Parathyroid adenoma (tissue), 2 donors: ENCODE data around the gene IER5.

Experiments used
- H2AFZ ChIP-seq: fragments of 300-600 bp; sonication (generic); one replicate; pipeline ENCODE4 v1.7.0; 2017; ENCODE audit warnings: antibody characterized with exemption, mild to moderate bottlenecking
- H3K27ac ChIP-seq: fragments of 300-600 bp; sonication (generic); one replicate; pipeline ENCODE4 v1.7.0; 2017
- H3K27me3 ChIP-seq: fragments of 300-600 bp; sonication (generic); one replicate; pipeline ENCODE4 v1.7.0; 2017; ENCODE audit warnings: low read length; ENCODE audit not compliant: control insufficient read depth, insufficient read depth
- H3K36me3 ChIP-seq: fragments of 300-600 bp; sonication (generic); one replicate; pipeline ENCODE4 v1.7.0; 2017; ENCODE audit warnings: low read length; ENCODE audit not compliant: control insufficient read depth, insufficient read depth
- H3K4me1 ChIP-seq: fragments of 300-600 bp; sonication (generic); one replicate; pipeline ENCODE4 v1.7.0; 2017; ENCODE audit warnings: control low read depth
- H3K4me2 ChIP-seq: fragments of 300-600 bp; sonication (generic); one replicate; pipeline ENCODE4 v1.7.0; 2017; ENCODE audit warnings: low read length
- H3K4me3 ChIP-seq: fragments of 300-600 bp; sonication (generic); one replicate; pipeline ENCODE4 v1.7.0; 2017; ENCODE audit warnings: low read depth, low read length
- H3K79me2 ChIP-seq: fragments of 300-600 bp; sonication (generic); one replicate; pipeline ENCODE4 v1.7.0; 2017; ENCODE audit warnings: control low read depth
- H3K9ac ChIP-seq: fragments of 300-600 bp; sonication (generic); one replicate; pipeline ENCODE4 v1.7.0; 2017; ENCODE audit warnings: mild to moderate bottlenecking
- H3K9me3 ChIP-seq: fragments of 300-600 bp; sonication (generic); one replicate; pipeline ENCODE4 v1.7.0; 2017; ENCODE audit warnings: low read length; ENCODE audit not compliant: control insufficient read depth
- CTCF ChIP-seq: fragments of 300-600 bp; sonication (generic); IDR thresholded peaks from one replicate; pipeline ENCODE4 v1.7.0; 2017; ENCODE audit warnings: antibody characterized with exemption, mild to moderate bottlenecking
- donor health status: primary hyperparathyroidism.

Gene IER5

GRCh38 chr1:181100015-181100905 is 11.8 kb downstream of the IER5 start:
- Histone ChIP-seq H2AFZ (no peak overlapping the region), H3K27ac (no peak overlapping the region), H3K9ac (no peak overlapping the region), H3K79me2 (no peaks in the 10 kb centered on the region), H3K4me3 (no peak overlapping the region), H3K36me3 (no peaks in the 10 kb centered on the region), H3K9me3 (no peaks in the 10 kb centered on the region), H3K4me1 (peaks cover 14% of the 10 kb centered on the region), H3K27me3 (no peaks in the 10 kb centered on the region), H3K4me2 (no peak overlapping the region)
- no peak for TF ChIP-seq CTCF

GRCh38 chr1:181100934-181101333 is 12.4 kb downstream of the IER5 start:
- H2AFZ ChIP-seq: no peak overlapping the region
- H3K9me3 ChIP-seq: no peaks in the 10 kb centered on the region
- H3K36me3 ChIP-seq: no peaks in the 10 kb centered on the region
- H3K9ac ChIP-seq: no peak overlapping the region
- H3K27ac ChIP-seq: no peak overlapping the region
- no peak for TF ChIP-seq CTCF
- H3K4me3 ChIP-seq: no peak overlapping the region
- no peaks in the 10 kb centered on the region for H3K79me2 ChIP-seq
- H3K27me3 ChIP-seq: no peaks in the 10 kb centered on the region
- H3K4me2 ChIP-seq: no peak overlapping the region
- H3K4me1 ChIP-seq: peaks cover 14% of the 10 kb centered on the region

GRCh38 chr1:181101581-181102226 is 13.2 kb downstream of the IER5 start:
- H3K27ac ChIP-seq: no peak overlapping the region
- no peak overlapping the region for H3K9ac ChIP-seq
- no peaks in the 10 kb centered on the region for H3K27me3 ChIP-seq
- no peaks in the 10 kb centered on the region for H3K79me2 ChIP-seq
- H2AFZ ChIP-seq: no peak overlapping the region
- H3K36me3 ChIP-seq: no peaks in the 10 kb centered on the region
- no peak overlapping the region for H3K4me3 ChIP-seq
- TF ChIP-seq CTCF: no peak
- H3K4me1 ChIP-seq: peaks cover 14% of the 10 kb centered on the region
- H3K9me3 ChIP-seq: no peaks in the 10 kb centered on the region
- no peak overlapping the region for H3K4me2 ChIP-seq

- no peak overlapping the region for H2AFZ ChIP-seq
- no peak overlapping the region for H3K27ac ChIP-seq
- H3K27me3 ChIP-seq: no peaks in the 10 kb centered on the region
- no peak overlapping the region for H3K4me3 ChIP-seq
- H3K79me2 ChIP-seq: no peaks in the 10 kb centered on the region
- H3K4me1 ChIP-seq: peaks cover 14% of the 10 kb centered on the region
- H3K36me3 ChIP-seq: no peaks in the 10 kb centered on the region
- no peak overlapping the region for H3K9ac ChIP-seq
- no peak for TF ChIP-seq CTCF
- H3K9me3 ChIP-seq: no peaks in the 10 kb centered on the region
- no peak overlapping the region for H3K4me2 ChIP-seq
Observed at GRCh38 chr1:181102841-181103240, 14.3 kb downstream of the IER5 start.
